ENCODE data around the gene DAPK3.
"Not testable (repeated sequence)": the region's sequence is repeated elsewhere in the genome, so short reads cannot be mapped to it uniquely, and the experiment has no call there.

DAPK3 gene

DNA sequence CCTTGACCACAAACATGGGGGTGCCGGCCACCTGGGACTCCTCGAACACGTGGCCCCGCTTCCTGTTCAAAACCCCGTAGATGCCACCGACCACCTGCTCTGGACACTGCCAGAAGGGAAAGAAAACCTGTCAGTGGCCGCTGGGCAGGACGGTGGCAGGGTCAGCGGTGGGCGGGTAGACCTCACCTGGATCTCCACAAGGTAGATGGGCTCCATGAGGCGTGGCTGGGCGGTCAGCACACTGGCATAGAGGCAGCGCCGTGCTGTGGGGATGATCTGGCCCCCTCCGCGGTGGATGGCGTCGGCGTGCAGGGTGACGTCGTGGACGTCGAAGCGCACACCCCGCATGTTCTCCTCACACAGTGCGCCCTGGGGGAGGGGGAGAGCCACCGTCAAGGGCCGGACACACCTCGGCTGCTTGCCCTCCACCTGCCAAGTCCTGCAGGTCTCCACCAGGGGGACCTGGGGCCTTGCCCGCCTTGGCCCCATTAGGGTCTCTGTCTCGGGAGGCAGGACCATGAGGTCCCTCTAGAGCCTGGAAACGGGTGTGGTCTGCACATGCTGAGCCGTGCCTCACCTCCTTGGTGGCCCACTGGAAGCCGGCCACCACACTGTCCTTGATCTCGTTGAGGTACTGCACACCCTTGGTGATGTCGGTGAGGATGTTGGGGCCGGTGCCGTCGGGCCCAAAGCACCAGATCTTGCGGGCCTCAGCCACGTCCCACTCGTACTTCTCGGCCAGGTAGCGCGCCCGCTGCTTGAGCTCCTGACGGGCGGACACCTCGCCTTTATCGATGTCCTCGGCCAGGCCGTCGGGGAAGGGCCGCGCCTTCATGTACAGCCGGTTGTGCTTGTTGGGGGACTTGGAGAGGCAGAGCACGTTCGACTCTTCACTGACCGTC, 6.6 kb upstream of the DAPK3 start:
- FAIRE-seq = no peak

DNA sequence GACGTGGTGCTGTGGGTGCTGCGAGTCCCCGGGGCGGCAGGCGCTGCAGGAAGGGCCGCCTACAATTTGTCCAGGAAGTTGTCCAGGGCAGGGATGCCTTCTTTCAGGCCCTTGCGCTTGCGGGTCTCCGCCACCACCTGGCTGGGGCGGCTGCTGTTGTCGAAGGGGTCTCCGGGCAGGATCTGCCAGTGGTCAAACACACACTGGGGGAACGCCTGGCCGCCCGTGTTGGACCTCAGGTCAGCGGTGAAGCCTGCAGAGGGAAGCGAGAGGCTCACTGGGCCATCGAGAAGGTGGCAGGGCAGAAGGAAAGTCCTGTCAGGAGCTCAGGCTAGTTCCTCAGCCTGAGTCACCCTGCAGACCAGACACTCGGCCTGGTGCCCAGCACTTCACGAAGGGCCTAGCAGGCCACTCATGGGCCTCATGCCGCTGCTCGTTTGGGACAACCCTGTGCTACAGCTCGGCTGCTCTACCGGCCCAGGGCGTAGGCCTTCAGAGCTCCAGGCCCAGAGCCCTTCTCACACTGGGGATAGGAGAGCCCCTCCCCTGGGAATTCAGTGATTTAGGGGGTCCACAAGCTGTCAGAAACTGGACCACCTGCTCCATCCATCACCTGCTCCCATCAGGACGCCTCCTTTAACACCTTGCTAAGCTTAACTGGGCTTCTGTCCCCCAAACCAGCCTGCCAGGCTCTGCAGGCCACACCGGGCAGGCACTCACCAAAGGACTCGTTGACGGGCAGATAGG, 5.8 kb upstream of the DAPK3 start:
- FAIRE-seq = no peak

DNA sequence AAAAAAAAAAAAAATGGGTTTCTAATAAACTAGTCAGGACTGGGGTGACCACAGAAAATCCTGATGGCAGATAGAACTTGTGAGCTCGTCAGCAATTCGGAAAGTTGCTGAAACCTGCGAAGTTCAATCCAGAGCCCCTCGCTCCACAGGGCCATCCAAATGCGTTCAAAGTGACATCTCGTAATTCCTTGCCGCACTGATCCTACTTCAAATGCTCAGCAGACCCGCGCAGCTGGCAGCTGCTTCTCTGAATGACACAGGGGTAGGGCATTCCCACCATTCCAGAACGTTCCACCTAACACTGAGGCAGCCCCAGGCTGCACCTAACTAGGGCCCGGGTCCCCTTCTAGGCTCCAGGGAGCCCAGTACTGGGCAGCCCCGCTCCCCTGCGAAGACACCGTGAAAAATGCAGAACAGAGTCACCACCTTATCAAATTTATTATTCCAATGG, 4.8 kb upstream of the DAPK3 start:
- no peak for FAIRE-seq

DNA sequence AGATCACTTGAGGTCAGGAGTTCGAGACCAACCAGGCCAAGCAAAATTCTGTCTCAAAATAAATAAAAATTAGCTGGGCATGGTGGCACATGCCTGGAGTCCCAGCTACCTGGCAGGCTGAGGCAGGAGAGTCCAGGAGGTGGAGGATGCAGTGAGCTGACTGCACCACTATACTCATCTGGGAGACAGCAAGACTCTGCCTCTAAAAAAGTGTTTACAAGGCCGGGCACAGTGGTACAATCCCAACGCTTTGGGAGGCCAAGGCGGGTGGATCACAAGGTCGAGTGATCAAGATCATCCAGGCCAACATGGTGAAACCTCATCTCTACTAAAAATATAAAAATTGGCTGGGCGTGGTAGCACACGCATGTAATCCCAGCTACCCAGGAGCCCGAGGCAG, 4.2 kb upstream of the DAPK3 start:
- no peak for FAIRE-seq

DNA sequence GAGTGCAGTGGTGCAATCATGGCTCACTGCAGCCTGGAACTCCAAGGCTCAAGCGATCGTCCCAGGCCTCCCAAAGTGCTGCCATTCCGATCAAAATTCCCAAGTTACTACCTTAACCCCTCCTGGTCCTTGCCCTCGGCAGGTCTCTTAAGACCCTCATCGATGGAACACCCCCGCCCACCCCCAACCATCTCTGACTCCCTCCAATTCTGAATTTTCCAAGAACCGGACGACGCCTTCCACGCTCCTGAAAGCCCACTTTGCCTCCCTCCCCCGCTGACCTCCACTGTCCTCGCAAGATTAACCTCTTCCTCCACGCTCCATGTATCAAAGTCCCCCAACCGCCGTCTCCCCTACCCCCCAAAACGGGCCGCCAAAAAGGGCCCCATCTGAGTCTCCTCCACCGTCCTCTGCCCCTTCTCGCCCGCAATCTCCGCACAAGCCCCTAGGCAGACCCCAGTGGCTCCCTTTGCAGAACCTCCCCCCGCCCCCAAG, 539 bp downstream of the DAPK3 start:
- no peak for FAIRE-seq

DNA sequence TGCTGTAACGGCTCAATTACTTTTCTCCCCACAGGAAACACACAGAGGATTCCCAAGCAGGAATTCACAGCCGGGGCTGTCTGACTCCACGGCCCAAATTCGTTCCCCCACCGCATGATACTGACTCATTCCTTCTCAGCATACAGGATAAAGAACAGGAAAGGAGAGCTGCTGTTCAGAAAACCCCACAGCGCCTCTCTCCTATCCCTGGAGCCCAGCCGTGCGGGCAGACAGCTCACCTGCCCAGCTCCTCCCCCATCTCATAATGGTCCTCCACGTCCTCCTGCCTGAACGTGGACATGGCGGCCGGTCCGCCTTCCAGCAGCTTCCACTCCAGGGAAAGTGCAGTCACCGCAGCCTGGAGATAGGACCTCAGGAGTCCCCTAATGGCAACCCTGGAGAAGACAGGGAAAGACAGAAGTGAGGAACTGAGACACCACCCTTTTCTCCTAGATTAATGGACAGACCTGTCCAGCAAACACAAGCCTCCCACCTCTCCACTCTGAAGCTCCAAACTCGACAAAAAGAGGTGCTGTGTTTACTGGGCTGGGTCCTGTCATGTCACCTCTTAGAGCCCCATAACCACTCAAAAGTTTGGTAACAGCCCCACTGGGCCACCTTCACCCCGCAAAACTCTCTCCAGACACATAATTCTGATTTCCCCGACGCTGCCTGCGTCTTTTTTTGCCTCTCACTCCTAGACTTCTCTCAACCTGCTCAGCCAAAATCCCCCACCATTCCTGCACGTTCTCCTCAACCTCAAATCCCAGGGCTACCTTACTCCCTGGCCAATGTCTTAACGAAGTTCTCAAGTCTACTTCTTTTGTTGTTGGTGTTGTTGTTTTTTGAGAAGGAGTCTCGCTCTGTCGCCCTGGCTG, 1.2 kb downstream of the DAPK3 start:
- FAIRE-seq = no peak

DNA sequence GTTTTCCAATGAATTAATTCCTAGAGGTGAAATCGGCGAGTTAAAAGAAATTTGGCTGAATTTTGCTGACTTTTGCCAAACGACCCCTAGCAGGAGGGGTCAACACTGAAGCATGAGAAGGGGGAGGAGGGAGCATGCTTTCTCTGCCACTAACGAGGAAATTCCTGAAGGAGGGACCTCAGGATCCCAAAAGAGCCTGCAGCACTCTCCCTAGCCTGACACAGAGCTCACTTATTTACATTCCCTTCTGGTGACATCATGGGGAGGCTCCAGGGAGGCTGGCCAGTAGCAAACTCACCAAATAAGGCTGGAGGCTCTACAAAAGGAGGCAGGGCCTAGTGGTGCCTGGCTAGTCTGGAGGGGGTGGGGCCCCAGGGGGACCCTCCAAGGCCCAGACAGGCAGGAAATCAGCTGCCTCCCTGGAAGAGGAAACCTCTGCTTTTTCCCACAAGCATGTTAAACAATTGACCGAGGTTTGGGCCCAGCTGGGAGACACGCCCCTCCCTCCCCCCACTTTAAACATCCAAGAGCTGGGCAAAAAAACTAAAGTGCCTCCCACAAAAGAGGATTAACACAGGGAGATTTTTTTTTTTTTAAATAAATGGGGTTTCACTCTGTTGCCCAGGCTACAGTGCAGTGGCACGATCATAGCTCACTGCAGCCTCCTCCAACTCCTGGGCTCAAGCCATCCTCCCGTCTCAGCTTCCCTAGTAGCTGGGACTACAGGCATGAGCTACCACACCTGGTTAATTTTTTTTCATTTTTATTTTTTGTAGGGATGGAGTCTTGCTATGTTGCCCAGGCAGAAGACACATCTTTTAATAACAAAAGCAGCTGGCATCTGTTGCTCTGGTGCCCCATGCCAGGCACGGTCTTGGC, 2.1 kb downstream of the DAPK3 start:
- no peak for FAIRE-seq

DNA sequence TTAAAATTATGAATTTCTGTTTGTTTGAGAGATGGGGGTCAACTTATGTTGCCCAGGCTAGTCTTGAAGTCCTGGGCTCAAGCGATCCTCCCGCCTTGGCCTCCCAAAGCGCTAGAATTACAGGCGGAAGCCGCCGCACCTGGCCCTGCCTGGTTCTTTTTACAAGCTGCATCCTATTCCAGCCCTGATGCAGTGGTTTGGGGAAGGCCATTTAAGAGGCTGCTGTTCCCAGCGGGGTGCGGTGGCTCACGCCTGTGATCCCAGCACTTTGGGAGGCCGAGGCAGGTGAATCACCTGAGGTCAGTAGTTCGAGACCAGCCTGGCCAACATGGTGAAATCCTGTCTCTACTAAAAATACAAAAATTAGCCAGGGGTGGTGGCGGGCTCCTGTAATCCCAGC, 2.9 kb downstream of the DAPK3 start:
- not testable (repeated sequence) for FAIRE-seq

DNA sequence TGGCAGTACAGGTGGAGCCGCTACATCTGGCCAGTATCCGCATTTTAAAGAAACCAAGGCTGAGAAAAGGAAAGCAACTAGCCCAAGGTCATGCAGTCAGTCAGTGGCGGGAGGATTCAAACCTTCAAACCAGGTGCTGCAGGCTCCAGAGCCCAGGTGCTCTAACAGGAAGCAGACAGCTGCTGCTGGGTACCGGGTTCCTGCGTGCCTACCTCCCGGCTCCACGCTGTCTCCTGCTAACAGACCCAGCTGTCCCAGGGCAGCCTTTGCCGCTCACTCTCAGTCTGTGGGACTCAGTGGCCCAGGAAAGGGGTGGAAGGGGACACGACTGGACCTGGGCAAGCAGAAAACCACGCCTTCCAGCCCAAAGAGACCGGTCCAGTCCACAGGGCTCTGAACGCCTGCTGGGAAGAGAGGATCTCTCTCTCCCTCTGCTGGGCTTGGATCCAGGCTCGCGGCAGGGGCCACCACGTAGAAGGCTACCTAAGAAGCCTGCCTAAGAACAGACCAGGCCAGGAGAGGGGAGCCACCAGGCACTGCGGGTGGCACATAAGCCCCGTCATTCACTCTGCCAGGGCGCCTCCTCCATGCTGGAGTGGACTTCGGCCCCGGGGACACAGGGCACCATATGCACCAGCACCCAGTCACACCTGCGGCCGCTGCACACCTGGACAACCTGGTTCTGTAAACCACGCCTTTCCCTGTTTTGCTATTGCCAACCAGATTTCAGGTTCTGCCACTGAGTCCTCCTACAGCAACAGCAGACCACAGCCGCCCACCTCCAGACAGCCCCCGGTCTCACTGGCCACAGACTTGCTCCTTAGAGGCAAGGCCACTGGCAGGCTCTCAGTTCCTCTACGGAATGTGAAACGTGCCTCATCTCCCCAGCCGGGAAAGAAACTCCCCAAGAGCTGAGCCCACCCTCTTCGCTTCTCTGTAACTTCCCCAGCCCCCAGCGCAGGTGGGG, 4.6 kb downstream of the DAPK3 start:
- no peak for FAIRE-seq

DNA sequence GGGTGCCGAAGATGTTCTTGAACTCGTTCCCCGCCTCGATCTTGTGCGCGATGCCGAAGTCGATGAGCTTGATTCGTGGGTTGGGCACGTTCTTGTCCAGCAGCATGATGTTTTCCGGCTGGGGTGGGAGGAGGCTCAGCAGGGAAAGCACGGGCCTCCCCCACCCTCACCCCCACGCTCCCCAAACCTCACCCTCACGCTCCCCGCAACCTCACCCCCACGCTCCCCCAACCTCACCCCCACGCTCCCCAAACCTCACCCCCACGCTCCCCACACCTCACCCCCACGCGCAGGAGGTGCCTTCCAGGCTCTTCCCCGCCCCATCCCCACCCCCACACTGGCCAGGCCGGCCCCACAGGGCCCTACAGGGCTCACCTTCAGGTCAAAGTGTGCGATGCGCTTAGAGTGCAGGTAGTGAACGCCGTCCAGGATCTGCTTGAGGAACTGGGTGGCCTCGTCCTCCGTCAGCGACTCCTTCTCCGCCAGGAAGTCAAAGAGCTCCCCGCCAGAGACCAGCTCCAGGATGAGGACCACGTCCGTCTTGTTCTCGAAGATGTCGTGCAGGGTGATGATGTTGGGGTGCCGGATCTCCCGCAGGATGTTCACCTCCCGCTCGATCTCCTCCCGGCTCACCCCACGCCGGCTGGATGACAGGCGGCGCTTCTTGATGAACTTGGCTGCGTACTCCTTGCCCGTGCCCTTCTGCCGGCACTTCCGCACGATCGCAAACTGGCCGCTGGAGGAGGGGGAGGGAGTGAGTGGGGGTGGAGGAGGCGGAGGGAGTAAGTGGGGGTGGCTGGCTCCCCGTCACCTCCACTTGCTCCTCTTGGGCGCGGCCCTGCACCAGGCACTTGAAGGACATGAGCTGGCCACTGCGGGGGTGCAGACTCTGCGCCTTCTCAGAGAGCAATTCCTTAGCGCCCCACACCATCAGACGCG, 6.4 kb downstream of the DAPK3 start:
- no peak for FAIRE-seq

DNA sequence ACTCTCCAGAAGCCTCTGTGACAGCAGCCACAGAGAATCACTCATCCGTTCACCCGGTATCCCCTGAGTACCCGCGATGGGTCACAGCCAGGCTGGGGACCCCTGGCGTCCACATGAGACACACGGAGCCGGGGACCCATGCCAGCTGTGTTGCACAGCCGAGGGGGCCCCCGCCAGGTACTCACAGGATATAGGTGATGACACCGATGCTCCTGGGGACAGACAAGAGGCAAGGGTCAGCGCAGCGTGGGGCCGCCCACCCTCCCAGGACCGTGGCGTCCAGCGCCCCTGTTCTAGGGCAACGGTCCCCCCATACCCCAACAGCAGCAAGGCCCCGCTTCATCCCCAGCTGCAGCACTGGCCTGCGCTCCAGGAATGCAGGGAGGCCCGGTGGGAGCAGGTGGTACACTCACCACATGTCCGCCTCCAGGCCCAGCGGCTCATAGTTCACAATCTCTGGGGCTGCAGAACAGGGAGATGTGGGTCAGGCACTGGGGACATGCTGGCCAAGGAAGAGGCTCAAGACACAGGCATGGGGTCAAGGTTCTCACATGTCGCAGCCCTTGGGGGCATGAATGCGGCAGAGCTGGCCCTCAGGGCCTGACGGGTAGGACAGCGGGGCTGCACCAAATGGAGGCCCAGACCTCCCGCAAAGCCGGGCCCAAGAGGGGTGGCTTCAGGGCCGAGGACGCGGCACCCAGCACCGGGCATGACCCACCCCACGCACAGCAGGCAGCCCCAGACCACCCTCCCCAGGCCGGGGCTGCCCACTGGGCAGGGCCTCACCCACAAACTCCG, 7.2 kb downstream of the DAPK3 start:
- no peak for FAIRE-seq

DNA sequence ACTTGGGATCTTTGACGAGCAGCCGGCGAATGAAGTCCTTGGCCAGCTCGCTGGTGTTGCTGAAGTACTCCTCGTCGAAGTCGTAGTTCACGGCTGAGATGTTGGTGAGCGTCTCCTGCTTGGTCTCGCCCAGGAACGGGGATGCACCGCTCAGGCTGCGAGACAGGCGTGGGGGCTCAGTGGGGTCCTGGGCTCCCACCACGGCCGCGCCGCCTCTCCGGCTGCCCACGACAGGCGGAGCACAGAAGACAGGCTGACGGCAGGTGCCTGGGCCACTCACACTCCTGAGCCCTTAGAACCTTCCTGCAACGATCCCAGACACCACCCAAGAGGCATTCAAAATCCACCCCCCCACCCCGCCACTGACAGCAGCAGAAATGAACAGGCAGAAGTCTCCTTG, 9.9 kb downstream of the DAPK3 start:
- no peak for FAIRE-seq

DNA sequence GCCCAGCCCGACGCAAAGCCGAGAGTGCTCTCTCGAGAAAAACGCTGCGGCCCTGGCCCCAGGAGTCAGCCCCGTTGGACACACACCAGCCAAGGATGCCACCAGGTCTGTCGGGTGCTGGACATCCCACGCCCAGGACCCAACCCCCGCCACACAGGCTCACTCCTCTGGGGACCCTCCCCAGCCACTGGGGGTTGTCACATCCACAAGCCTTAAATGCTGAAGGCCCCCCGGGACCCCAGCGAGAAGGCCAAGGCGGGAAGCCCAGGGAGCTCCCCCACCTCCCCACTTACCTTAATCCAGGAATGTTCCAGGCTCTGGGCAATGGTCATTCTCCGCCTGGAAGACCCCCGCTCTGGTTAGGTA, 11.2 kb downstream of the DAPK3 start:
- FAIRE-seq = no peak

DNA sequence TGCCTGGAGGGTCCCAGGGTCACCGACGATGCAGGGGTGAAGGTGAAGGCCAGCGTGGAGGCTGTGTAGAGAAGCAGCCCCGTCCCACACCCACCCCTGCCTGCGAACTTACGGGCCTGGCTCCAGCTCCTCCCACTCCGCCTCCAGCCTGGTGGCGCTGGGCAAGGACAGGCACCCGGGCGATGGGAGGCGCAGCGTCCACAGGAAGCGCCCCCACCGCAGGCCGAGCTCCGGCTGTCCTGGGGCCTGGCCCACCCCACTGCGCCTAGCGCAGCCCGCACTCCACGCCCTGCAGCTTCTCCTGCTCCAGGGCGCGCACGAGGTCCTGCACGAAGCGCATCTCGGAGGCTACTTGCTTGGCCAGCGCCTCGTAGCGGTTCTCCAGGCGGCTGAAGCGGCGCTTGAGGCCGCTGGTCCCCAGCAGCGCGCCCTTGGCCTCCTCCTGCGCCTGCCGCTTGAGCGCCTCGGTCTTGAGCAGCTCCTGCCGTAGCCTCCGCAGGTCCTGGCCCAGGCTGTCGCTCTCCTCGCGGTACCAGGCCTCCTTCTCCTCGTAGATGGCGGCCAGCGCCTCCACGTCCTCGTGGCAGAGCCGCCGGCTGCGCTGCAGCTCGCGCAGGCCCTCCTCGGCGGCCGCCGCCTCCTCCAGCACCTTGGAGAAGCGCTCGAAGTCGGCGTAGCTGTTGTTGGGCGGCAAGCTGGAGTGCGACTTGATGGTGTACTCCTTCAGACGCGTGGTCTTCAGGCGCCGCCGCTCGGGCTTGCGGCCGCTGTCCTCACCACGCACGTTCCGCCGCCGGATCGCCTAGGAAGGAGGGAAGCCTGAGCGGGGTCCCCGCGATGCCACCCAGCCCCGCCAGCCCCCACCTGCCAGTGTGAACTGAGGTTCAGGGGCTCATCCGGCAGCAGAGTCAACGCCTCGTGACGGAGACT, 11.8 kb downstream of the DAPK3 start:
- no peak for FAIRE-seq

DNA sequence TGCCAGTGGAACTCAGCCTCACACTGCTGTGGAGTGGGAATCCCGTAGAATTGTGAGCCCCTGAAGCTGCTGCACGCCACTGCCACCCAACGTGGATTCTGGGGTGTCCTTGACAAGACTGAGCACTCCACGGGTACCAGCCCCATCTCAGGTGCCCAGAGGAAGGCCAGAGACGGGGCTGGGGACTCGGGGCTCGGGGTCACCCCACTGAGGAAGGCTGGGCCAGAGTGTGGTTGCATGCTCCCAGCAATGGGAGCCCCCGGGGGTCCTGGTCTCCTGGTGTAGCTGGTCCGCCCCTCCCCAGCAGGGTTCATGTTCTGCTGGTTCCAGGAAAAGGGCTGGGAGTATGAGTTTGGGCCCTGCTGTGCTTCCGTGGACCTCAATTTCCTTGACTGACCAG, 15.2 kb downstream of the DAPK3 start:
- no peak for FAIRE-seq

DNA sequence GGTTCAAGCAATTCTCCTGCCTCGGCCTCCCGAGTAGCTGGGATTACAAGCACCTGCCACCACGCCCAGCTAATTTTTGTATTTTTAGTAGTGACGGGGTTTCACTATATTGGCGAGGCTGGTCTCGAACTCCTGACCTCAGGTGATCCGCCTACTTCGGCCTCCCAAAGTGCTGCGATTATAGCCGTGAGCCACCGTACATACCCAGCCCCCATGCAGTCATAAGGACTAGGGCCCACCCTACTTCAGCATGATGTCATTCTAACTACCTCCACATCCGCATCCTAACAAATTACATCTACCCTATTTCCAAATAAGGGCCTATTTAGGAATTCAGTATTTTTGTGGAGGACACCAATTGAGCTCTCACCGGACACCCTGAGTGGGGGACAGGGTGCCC, 15.6 kb downstream of the DAPK3 start:
- FAIRE-seq = not testable (repeated sequence)

DNA sequence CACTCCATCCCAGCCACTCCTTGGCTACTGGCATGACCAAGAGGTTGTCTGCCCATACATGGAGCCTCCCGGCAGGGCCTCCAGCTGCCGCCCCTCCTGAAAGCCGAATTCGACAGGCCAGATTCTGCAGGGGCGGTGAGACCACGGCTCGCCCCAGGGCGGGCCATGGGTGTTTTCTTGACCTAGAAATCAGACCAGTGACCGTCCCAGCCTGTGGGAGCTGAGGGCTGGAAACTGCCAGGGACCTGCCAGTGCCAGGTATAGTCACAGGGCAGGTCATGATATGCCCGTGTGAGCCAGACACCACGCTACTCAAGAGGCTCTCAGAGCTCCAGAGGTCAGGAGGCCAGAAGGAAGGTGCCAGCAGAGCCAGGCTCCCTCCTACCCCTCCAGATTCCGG, 16.8 kb downstream of the DAPK3 start:
- no peak for FAIRE-seq

Data from colon (tissue), 2 donors.